Left lobe of liver (tissue), 2 donors: ENCODE results near the gene GRHPR. TPM values are rescaled to one million over a fixed set of nuclear protein-coding genes. Genes with fewer than 3 reads are reported as not detected.
A peak's percentile ranks its signal among the peaks of the same experiment; 100 is the strongest.

Source experiments
- ATAC-seq: fragments of 200-7000 bp; cut with Tn5 transposase; one replicate; pipeline ENCODE4 v1.9.1; 2020; ENCODE audit warnings: mild to moderate bottlenecking, moderate library complexity
- DNase-seq: peaks from one replicate; pipeline ENCODE4 v3.0.0-alpha.2; 2020; ENCODE audit warnings: low spot score
- total RNA-seq: library from RNA; stranded (reverse); gene quantifications from one replicate; pipeline ENCODE4 v1.2.1, GENCODE V29; 2021
- donor health status: DM: no; HTN: no; CAD: no; lungs with moderate emphysema.
- donor health status: DM: no; HTN: yes; CAD: no.

Gene GRHPR
- total RNA-seq, 1 donor from 2014 or later, result 406 TPM

DNA sequence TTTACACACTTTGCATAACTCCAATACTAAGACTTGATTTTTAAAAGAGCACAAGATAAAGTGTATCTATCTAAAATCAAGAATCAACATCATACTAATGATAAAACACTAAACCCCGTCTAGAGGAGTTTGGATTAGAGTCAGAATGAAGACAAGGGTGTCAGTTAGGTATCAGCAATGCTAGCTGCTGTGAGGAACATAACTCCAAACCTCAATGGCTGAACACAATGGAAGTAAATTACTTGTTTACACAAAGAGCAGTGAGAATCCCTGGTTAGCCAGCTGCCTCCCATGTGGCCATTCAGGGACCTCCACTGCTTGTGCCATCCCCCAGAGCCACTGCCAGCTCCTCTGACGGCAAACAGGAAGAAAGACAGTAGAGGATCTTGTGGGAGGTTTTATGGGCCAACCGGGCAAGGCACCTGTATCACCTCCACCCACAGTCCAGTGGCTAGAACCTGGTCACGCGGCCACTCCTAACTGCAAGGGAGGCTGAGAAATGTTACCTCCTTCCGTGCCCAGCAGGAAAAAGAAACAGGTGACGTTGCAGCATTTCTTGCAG is 24.0 kb upstream of the GRHPR start:
- DNase-seq (no peak), ATAC-seq (no peak)

DNA sequence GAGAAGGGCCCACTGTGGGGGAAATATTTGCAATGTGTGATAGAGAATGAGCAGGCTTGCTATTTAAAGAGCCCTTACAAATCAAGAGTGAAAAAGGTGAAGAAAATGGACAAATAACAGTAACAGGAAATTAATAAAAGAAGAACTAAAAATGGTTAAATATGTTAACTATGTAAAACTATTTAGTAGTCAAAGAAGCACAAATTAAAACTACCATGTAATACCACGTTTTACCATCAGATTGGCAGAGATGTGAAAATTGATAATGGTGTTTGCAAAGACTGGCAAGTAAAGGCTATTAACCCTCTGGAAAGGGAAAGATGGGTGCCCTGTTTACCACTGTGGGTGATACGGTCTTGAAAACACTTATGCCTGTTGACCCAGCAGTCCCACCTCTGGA is 23.2 kb upstream of the GRHPR start:
- ATAC-seq (no peak), DNase-seq (no peak)

DNA sequence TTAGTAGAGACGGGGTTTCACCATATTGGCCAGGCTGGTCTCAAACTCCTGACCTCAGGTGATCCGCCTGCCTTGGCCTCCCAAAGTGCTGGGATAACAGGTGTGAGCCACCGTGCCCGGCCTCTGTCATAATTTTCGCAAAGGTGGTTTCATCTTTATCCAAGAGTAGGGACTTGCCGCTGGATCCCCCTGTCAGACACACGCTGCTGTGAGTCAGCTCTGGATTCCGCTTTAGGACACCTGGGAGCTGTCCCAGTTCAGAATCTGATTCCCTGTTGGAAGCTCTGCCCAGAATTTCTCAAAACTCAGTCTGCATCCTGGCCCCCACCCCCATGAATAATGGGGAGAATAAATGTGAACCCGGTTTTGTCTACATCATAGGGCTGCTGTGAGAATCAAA is 17.9 kb upstream of the GRHPR start:
- ATAC-seq, result no peak

DNA sequence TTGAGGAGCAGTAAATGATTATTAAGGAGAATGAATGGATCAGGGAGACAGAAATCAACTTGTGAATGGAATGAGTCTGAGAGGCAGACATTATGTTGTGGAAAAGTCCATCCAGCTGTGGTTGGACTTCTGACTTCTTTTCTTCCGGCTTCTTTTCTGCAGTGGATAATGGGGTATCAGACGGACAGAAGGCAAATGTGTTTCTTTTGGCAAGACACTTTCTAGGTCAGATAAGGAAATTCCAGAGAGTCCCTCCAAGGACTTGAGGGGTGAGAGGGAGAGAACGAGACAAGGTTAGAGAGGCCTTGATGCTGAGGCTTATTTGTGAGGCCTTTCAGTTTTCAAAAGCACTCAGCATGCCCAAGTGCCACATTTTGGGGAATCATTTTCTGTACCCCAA is 17.1 kb upstream of the GRHPR start:
- ATAC-seq, result no peak
- no peak for DNase-seq

More for the DNA sequence above, 17.9 kb upstream of the GRHPR start:
- no peak for DNase-seq

DNA sequence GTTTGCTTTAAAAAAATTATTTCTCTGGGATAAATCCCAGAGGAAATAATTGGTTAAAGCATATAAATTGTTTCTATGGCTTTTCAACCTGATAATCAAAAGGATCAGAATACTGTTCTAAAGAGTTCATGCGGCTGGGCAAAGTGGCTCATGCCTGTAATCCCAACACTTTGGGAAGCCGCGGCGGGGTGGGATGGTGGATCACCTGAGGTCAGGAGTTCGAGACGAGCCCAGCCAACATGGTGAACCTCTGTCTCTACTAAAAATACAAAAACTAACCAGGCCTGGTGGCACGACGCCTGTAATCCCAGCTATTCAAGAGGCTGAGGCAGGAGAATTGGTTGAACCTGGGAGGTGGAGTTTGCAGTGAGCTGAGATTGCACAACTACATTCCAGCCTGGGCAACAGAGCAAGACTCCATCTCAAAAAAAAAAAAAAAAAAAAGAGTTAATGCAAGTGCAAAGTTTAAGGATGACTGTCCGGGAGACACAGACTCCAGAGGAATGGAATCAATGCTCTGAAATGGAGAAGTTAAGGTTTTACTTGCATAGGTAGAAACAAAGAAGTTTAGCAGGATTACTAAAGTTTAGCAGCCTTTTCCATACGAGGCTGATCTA is 16.6 kb upstream of the GRHPR start:
- ATAC-seq, result no peak
- DNase-seq, result no peak

DNA sequence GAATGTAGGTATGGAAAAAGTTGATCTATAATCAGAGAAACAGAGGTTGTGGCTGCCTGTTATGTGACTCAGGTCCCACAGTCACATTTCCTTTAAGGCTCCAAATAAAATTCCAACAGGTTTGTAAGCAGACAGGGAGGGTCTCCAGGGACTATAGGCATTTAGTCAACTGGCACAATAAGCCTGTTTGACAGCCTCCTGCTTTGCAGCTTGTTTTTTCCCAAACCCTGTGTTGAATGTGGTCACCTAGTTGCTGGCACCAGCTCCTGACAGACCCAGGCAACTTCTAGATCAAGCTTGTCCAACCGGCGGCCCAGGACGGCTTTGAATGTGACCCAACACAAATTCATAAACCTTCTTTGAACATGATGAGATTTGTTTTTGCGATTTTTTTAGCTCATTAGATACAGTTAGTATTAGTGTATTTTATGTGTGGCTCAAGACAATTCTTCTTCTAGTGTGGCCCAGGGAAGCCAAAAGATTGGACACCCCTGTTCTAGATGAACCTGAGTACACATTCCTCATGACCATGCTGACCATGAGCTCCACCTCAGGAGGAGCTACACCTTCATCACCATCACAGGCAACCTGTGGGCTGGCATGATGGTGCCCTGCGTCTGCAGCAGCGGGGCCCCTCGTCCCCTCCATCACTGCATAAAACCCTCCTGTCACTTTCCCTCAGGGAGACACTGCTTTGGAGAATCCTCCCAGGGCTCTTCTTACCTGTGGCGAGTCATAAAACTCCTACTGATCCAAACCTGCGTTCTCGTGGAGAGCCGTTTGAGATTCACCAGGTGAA is 15.7 kb upstream of the GRHPR start:
- ATAC-seq, result no peak
- DNase-seq, result no peak

DNA sequence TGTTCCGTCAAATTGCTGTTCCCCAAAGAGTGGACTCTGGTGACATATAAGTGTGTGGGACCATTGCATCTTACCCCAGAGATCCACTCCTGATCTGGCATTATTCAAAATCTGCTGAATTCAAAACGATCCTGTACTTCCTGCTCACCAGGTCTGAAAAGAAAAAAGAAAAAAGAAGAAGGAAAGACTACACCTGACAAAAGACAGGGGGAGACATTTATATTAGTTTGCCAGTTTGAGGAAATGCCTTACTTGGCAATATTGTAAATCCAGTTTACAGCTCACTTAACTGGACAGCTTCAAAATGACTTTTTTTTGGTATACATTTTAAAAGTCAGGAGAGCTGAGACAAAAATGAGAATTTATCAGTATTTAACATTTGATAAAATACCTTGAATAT is 15.0 kb upstream of the GRHPR start:
- ATAC-seq, result no peak
- DNase-seq, result no peak

DNA sequence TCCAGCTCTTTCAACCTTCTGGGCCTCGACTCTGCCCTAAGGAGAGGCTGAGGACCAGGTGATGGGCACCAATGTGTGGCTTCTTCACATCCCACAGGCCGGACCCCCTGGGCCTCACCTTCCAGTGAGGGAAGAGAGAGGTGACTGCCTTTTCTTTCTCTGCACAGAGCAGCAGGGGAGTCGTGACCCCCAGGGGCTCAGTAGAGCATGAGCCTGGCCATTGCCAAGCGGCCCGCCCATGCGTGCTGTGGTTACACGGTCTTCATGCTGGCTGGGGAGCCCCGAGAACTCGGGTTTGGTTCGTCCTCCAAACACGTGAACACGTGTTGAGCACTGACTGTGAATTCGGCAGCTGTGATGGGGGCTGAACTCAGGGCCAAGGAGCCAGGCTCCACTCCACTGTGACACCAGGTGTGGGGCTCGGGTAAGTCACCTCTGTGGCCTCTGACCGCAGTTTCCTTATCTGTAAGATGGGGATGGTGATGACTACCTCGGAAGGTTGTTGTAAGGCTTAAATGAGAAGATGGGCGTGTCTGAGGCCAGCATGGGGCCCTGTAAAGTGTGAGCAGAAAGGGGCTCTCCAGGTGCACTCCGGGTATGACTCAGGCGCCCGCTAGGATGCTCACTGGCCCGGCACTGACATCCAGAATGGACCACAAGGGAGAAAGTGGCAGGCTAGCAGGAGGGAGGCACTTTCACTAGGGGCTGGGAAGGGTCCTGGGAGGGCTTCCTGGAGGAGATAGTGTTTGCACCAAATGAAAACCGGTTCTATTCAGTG is 13.4 kb upstream of the GRHPR start:
- no peak for DNase-seq
- ATAC-seq, result no peak

DNA sequence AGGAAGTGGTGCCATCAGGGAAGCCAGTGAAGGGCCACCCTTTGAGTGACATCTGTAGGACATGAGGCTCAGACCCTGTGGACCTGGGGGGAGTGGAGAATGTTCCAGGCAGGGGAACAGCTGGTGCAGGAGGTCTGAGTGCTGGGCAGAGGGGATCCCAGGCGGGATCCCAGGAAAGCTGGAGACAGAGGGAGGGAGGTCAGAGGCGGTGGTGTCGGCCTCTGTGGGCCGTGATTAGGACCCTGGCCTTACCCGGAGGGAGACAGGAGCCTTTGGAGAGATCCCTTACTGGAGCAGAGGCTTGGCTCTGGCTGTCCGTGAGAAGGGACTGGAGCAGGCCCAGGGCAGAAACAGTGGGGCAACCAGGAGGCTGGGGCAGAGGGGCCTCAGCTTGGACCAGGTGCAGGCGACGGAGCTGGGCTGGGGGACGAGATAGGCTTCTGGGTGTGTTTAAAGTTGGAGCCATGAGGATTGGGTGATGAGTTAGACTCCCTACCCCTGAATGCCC is 12.1 kb upstream of the GRHPR start:
- ATAC-seq (no peak), DNase-seq (no peak)

DNA sequence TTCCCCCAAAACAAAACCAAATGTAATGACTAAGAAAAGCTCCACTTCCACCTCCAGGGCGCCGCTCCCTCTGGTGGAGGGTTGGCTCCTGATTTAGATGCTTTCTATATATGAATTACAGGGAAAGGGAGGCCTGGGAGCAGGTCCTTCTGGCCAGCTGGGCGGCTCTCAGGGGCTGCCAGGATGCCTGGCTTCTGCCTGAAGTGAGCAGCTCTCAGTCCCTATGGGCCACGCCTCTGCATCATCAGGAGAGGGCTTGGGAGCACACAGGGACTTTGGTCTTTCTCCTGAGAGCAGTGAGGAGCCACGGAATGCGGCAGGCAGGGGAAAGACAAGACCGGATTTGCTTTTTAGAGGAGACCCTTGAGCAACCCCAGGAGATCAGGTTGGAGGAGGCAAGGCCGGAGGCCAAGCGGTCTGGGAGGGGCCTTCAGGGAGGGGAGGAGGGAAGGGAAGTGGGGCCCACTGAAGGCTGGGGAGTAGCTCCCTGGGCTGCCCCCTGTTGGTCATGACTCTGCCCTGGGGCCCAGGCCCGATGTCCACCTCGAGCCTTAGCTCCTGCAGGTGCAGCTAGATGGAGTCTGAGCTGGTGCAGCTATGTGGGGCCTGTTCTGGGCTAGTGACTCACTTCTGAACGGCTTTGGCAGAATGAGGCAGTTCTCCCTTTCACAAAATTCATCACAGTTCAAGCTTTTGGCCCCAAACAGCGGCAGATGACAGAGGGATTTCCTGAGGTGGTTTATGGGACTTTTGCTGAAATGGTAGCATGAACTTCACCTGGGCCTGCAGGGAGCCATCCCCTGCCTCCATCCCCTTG is 11.3 kb upstream of the GRHPR start:
- DNase-seq, result no peak

DNA sequence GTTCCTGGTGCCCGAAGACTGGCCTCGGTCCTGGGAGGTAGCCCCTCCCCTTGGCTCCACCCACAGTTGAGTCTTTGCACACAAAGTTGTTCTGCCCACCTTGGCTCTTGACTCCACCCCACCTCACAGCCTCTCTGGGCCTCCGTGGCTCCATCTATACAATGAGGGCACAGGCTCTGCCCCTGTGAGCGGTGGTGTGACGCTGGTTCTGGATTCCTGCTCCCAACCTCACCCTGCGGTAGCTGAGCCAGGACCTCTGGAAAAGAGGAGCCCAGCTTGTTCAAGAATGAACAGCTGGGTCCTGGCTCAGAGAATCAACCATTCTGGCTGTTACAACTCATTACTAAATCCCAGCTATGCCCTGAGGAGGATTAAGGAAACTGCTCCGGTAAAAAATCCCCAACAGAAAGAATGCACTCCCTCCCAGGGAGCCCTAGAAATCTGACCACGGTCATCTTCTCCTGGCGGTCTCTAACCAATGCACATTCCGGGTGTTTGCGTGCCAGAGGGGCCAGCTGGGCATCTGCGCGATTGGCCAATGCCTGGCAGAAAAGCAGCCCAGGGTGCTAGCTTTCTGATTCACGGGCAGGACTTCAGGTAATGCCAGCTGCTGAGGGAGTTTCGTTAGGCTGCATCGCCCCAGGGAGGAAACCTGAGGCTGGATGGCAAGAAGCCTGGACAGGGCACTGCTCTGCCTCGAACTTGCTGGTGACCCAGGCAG is 9.9 kb upstream of the GRHPR start:
- peak; percentile 7 for ATAC-seq
- no peak for DNase-seq

More for the DNA sequence above, 11.3 kb upstream of the GRHPR start:
- ATAC-seq, result no peak

DNA sequence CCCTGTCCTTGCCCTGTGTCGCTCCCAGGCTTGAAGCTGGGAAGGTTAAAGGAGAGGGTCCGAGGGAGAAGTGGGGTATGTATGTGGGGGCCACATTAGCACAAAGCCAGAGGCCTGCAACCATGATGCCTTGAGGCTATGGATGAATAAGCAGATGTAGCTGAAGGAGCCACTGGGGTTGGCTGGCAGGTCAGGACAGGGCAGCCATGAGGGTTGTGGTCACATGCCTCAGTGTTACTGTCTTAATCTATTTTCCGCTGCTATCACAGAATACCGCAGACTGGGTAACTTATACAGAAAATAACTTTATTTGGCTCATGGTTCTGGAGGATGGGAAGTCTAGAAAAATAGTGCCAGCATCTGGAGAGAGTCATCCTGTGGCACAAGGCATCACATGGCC is 9.2 kb upstream of the GRHPR start:
- no peak for DNase-seq
- no peak for ATAC-seq

DNA sequence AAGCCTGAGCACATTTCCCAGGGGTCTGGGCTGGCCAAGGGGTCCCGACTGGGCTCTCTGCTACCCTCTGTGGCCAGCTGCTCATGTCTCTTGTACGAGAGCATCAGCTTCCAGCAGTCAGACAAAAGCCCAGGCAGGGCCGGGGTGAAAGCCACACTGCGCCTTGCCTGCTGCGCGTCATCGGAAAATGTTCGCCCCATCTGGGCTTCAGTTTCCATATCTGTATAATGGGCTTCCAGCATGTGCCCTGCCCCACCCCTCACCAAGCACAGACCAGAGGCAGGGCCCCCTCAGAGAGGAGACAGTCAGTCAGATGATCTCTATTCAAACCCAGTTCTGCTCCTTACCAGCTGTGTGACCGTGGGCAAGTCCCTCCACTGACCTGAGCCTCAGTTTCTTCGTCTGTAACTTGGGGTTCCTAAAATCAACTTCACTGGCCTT is 8.0 kb upstream of the GRHPR start:
- DNase-seq (no peak), ATAC-seq (no peak)

DNA sequence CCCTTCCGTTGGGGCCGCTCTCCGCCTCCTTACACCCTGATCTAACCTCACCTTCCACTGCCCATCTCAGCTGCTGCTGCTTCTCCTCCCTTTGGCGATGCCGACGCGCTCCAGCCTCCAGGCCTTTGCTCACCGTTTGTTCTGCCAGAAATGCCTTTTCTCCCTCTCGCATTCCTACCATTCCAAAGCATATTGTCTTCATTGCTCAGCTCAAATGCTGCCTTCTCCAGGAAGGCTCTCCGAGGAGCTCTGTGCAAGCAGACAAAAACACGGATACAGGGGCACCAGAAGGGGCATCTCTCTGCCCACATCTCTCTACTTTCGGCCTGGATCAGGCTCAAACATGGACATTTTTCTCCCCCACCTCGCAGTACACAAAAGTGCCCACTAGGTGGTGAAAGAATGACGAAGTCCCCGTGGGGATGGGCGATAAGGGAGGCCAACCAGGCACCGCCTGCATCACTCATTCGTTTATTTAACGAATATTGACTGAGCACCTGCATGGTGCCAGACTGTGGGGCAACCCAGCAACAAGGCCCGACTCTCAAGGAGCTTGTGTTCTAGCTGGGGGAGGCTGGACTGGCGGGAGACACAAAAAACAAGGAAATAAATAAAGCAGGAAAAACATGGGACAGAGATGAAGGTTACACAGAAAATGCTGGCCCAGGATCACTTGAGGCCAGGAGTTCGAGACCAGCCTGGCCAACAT is 7.3 kb upstream of the GRHPR start:
- DNase-seq (peak; percentile 86), ATAC-seq (peak; percentile 68)

DNA sequence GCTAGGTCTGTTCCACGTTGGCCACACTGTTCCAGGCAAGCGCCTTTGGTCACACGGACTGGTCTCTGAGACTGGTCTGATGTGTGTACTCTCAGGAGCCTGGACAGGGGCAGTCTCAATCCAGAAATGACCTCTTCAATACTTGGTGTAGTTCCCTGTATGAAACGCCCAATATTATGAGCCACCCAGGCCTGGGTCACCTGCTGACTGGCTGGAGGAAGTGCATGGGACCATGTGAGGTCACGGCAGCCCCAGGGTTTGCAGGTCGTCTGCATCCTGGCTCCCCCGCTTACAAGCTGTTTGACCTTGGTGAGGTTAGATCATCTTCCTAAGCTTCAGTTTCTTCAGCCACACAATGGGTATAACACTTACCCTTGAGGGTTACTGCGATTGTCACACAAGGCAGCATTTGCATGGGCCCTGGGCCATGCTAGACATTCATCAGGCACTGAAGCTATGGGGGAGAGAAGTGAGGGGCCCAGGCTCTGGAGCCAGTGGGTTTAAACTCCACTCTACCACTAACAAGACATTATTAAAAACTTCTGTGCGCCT is 5.2 kb upstream of the GRHPR start:
- DNase-seq (no peak), ATAC-seq (peak; percentile 17)

DNA sequence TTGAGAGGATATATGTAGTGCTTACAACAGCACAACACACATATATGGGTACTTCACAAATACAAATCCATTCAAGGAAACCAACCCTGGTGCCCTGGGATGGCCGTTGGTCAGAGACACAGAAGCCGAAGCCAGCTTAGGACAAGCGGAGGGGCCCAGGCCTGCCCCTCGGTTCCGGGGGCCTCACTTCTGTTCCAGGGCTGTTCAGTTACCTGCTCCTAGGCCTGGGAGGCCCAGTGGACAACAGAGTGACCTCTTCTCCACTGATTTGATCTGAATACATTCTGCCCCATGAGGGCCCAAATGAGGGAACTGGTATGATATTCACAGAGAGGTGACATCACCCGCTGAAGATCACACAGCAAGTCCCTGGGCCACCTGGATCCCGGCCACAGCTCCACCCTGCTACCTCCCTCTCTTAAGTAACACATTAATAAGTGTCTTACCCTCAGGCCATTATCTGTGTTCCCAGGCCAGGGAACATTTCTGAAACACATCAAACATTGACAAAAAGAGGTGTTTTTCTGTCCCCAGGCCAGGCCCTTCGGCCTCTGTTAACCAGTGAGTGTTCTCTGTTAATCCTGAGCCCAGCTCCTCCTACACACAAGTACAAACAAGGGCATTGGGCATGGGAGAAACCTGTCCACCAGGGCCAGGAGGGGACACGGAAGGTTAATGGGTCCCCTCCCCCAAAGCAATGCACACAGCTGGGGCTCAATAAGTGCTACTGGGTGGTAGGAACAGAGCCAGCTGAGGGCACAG is 4.5 kb upstream of the GRHPR start:
- ATAC-seq (peak; percentile 60), DNase-seq (peak; percentile 95)

DNA sequence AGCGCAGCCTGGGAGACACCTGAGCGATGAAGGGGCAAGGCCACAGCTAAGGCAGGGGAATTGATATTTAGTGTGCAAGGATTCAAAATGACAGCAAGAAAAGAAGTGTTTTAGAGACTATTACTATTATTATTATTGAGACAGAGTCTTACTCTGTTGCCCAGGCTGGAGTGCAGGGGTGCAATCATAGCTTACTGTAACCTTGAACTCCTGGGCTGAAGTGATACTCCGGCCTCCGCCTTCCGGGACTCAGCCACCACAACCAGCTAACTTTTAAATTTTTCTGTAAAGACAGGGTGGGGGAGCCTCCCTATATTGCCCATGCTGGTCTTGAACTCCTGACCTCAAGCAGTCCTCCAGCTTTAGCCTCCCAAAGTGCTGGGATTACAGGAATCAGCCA is 3.3 kb upstream of the GRHPR start:
- DNase-seq, result no peak
- ATAC-seq, result no peak
